GM23338 (cell line): Measurements from ENCODE around the gene GM2A.

Source experiments
- ETS1 ChIP-seq: IDR thresholded peaks from 2 replicates; pipeline ENCODE4 v1.6.1; 2016; ENCODE audit warnings: antibody characterized with exemption
- EZH2 ChIP-seq: fragments of 200-600 bp; sonication (generic); IDR thresholded peaks from one replicate; pipeline ENCODE4 v1.8.0; 2017; ENCODE audit warnings: antibody characterized with exemption, mild to moderate bottlenecking, low read depth; ENCODE audit not compliant: unreplicated experiment
- EZH2phosphoT487 ChIP-seq: fragments of 200-600 bp; sonication (generic); IDR thresholded peaks from one replicate; pipeline ENCODE4 v1.8.1; 2018; ENCODE audit warnings: antibody characterized with exemption; ENCODE audit not compliant: unreplicated experiment
- POLR2AphosphoS5 ChIP-seq: IDR thresholded peaks from 2 replicates; pipeline ENCODE4 v1.6.1; 2016; ENCODE audit warnings: antibody characterized with exemption, low read depth
- STAT1 ChIP-seq: IDR thresholded peaks from one replicate; pipeline ENCODE4 v1.6.1; 2016; ENCODE audit warnings: antibody characterized with exemption; ENCODE audit not compliant: unreplicated experiment
- TF ChIP-seq, protein P1 (sequence below): IDR thresholded peaks from one replicate; pipeline ENCODE4 v1.6.1; 2018; ENCODE audit warnings: antibody characterized with exemption; ENCODE audit not compliant: unreplicated experiment
- TF ChIP-seq, protein P2 (sequence below), 2 experiments: fragments of 200-600 bp in 1 of 2; sonication (generic) in 1 of 2; conservative IDR thresholded peaks; 2 replicates each; pipeline versions ENCODE4 v1.5.1 to v1.6.1; 2016 to 2017; ENCODE audit warnings: antibody characterized with exemption in 2 of 2, low read depth in 2 of 2, mild to moderate bottlenecking in 2 of 2, moderate library complexity in 1 of 2

DNA sequence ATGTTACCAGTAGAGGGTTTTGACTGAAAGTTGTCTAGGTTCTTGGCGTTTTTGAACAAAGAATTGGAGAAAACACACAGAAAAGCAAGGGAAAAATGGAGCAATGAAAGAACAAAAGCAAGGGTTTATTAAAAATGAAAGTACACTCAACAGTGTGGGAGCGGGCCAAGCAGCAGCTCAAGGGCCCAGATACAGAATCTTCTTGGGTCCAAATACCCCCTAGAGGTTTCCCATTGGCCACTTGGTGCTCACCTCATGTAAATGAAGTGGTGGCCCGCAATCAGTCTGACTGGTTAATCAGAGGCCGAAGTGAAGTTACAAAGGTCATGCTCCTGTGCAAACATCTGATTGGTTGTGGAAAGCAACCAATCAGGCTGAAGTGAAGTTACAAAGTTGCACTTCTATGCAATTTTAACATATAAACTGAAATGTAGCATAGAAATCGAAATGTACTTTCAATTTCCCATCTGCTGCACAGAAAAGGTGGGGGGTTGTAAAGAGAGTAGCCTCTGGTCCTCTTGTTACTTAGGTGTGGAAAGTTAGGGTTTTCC, 1.9 kb upstream of the GM2A start:
- TF ChIP-seq, protein P1, sequence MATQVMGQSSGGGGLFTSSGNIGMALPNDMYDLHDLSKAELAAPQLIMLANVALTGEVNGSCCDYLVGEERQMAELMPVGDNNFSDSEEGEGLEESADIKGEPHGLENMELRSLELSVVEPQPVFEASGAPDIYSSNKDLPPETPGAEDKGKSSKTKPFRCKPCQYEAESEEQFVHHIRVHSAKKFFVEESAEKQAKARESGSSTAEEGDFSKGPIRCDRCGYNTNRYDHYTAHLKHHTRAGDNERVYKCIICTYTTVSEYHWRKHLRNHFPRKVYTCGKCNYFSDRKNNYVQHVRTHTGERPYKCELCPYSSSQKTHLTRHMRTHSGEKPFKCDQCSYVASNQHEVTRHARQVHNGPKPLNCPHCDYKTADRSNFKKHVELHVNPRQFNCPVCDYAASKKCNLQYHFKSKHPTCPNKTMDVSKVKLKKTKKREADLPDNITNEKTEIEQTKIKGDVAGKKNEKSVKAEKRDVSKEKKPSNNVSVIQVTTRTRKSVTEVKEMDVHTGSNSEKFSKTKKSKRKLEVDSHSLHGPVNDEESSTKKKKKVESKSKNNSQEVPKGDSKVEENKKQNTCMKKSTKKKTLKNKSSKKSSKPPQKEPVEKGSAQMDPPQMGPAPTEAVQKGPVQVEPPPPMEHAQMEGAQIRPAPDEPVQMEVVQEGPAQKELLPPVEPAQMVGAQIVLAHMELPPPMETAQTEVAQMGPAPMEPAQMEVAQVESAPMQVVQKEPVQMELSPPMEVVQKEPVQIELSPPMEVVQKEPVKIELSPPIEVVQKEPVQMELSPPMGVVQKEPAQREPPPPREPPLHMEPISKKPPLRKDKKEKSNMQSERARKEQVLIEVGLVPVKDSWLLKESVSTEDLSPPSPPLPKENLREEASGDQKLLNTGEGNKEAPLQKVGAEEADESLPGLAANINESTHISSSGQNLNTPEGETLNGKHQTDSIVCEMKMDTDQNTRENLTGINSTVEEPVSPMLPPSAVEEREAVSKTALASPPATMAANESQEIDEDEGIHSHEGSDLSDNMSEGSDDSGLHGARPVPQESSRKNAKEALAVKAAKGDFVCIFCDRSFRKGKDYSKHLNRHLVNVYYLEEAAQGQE: no peak
- TF ChIP-seq, protein P2, sequence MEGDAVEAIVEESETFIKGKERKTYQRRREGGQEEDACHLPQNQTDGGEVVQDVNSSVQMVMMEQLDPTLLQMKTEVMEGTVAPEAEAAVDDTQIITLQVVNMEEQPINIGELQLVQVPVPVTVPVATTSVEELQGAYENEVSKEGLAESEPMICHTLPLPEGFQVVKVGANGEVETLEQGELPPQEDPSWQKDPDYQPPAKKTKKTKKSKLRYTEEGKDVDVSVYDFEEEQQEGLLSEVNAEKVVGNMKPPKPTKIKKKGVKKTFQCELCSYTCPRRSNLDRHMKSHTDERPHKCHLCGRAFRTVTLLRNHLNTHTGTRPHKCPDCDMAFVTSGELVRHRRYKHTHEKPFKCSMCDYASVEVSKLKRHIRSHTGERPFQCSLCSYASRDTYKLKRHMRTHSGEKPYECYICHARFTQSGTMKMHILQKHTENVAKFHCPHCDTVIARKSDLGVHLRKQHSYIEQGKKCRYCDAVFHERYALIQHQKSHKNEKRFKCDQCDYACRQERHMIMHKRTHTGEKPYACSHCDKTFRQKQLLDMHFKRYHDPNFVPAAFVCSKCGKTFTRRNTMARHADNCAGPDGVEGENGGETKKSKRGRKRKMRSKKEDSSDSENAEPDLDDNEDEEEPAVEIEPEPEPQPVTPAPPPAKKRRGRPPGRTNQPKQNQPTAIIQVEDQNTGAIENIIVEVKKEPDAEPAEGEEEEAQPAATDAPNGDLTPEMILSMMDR (conservative IDR thresholded peaks at IDR 0.05; ENCODE audit: low read depth in 2 of 2): no peak
- no peak for TF ChIP-seq EZH2phosphoT487
- no peak for TF ChIP-seq EZH2
- TF ChIP-seq POLR2AphosphoS5: no peak
- no peak for TF ChIP-seq ETS1
- no peak for TF ChIP-seq STAT1
